Measurements from ENCODE around the gene KIF26A.

GRCh38 chr14:104144453-104144790 lies 6.0 kb downstream of the KIF26A start:
- TF ChIP-seq CTCF (IDR thresholded peaks at IDR 0.05) (no peak), POLR2A (IDR thresholded peaks at IDR 0.05) (no peak), POLR2AphosphoS5 (IDR thresholded peaks at IDR 0.05) (no peak)

Measured in prostate gland (tissue), 2 donors.